ENCODE results near the gene ZP1.

DNA sequence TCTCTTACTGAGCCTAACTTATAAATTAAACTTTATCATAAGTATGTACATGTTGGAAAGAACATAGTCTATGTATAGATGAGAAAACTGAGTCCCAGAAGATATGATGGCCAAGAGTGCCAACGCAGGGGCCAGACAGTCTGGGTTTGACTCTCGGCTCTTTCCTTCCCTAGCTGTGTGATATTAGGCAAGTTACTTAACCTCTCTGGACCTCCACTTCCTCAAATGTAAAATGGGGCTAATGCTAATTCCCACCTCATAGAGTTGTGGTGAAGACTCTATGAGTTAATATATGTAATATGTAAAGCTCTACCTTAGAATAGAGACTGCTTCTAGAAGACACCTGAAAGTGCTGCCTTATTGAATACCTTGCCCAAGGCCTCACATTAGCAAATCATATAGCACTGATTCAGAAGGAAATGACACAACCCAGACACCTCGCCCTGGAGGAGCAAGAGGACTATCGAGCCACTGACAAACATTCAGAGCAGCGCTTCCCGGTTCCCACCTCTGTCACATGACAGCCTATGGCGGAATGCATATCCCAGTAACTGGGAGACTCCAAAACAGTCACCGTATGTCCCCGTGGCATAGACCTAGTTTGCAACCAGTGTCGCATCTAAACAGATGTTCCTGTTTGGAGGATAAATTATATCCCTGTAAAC, 36.7 kb upstream of the ZP1 start:
- no peak for TF ChIP-seq CTCF (IDR thresholded peaks at IDR 0.05)
- no peak for TF ChIP-seq POLR2A (IDR thresholded peaks at IDR 0.05)

Data from testis (tissue), 2 donors.